AG04450 (cell line): Measurements from ENCODE around the gene IDI2. TPM values are rescaled to one million over a fixed set of nuclear protein-coding genes. Genes with fewer than 3 reads are reported as not detected.
A peak's percentile ranks its signal among the peaks of the same experiment; 100 is the strongest.

Experiments
- CTCF ChIA-PET: fragments of 300-600, 350-600 bp; formaldehyde crosslinking; extraction: SDS; loops from one replicate; lab custom pipeline; 2022; ENCODE audit warnings: antibody characterized with exemption, inconsistent platforms; lab: Charles Lee
- POLR2A ChIA-PET: fragments of 350-600 bp; formaldehyde crosslinking; extraction: SDS; loops from one replicate; lab custom pipeline; 2021; ENCODE audit warnings: antibody characterized with exemption, inconsistent platforms; lab: Yijun Ruan, JAX
- DNase-seq: peaks from one replicate; pipeline ENCODE4 v3.0.0-alpha.2; 2011; ENCODE audit warnings: low read depth, low spot score
- H3K27ac ChIP-seq: one replicate; pipeline ENCODE4 v1.5.1; 2012; ENCODE audit warnings: low read depth, low read length, control low read depth
- H3K27me3 ChIP-seq: one replicate; pipeline ENCODE4 v1.6.0; 2012; ENCODE audit warnings: low read length; ENCODE audit not compliant: control insufficient read depth, insufficient read depth
- H3K4me3 ChIP-seq: 2 replicates; pipeline ENCODE4 v1.5.1; 2011; ENCODE audit warnings: mild to moderate bottlenecking, low read depth, low read length, control low read depth
- H3K9me3 ChIP-seq: 2 replicates; pipeline ENCODE4 v1.5.1; 2012; ENCODE audit warnings: low read length; ENCODE audit not compliant: control insufficient read depth, insufficient read depth
- CTCF ChIP-seq: IDR thresholded peaks from 2 replicates; pipeline ENCODE4 v1.5.1; 2011; ENCODE audit warnings: low read depth, low read length, control low read depth, inconsistent platforms
- polyA plus RNA-seq: library from polyadenylated mRNA; depleted of rRNA; stranded (reverse); fragments of >200 nt; gene quantifications from 2 replicates; pipeline ENCODE4 v1.2.3, GENCODE V29; 2011

IDI2 gene
- polyA plus RNA-seq, 1 experiment = not detected

GRCh38 chr10:1009071-1009494, 16.6 kb downstream of the IDI2 start:
- peak overlapping the region; percentile 11 for H3K27ac ChIP-seq
- H3K9me3 ChIP-seq = no peaks in the 10 kb centered on the region; the same call in 1 of the 2 replicates
- H3K27me3 ChIP-seq = no peaks in the 10 kb centered on the region
- no peak for DNase-seq
- CTCF ChIA-PET = no interaction called here
- no peak overlapping the region for H3K4me3 ChIP-seq
- POLR2A ChIA-PET = no interaction called here
- TF ChIP-seq CTCF = no peak

GRCh38 chr10:1007583-1007982, 18.1 kb downstream of the IDI2 start:
- no peak for TF ChIP-seq CTCF
- H3K9me3 ChIP-seq = no peaks in the 10 kb centered on the region; the same call in 1 of the 2 replicates
- CTCF ChIA-PET = no interaction called here
- H3K4me3 ChIP-seq = no peak overlapping the region
- no peaks in the 10 kb centered on the region for H3K27me3 ChIP-seq
- POLR2A ChIA-PET = no interaction called here
- DNase-seq = no peak
- H3K27ac ChIP-seq = no peak overlapping the region

- no peak overlapping the region for H3K4me3 ChIP-seq
- no peak for TF ChIP-seq CTCF
- H3K27me3 ChIP-seq = no peaks in the 10 kb centered on the region
- ChIA-PET CTCF (no interaction called here), POLR2A (no interaction called here)
- H3K27ac ChIP-seq = no peak overlapping the region
- H3K9me3 ChIP-seq = peaks cover 4% of the 10 kb centered on the region; the same call in 1 of the 2 replicates
- no peak for DNase-seq
Measured at GRCh38 chr10:1006573-1006972, 19.1 kb downstream of the IDI2 start.

- DNase-seq = no peak
- Histone ChIP-seq H3K9me3 (peaks cover 4% of the 10 kb centered on the region; the same call in 1 of the 2 replicates), H3K27me3 (no peaks in the 10 kb centered on the region), H3K27ac (no peak overlapping the region), H3K4me3 (no peak overlapping the region)
- ChIA-PET CTCF (no interaction called here), POLR2A (interaction anchor here (1.0 to 1.1 kb wide), 2 partner anchors 9 to 11 kb away, joined by 3 read pairs; no protein-coding TSS in a partner anchor)
- no peak for TF ChIP-seq CTCF
Measured at GRCh38 chr10:1003884-1004670, 21.6 kb downstream of the IDI2 start.

- Histone ChIP-seq H3K9me3 (peaks cover 4% of the 10 kb centered on the region; the same call in 1 of the 2 replicates), H3K4me3 (no peak overlapping the region), H3K27me3 (no peaks in the 10 kb centered on the region), H3K27ac (no peak overlapping the region)
- POLR2A ChIA-PET = no interaction called here
- CTCF ChIA-PET = no interaction called here
- no peak for DNase-seq
- no peak for TF ChIP-seq CTCF
Measured at GRCh38 chr10:1002425-1003006, 23.1 kb downstream of the IDI2 start.
